HepG2 (cell line): Measurements from ENCODE around the gene BFSP1. TPM values are rescaled to one million over a fixed set of nuclear protein-coding genes. Genes with fewer than 3 reads are reported as not detected.

Experiments used
- ATAC-seq: fragments of 200-7000 bp; cut with Tn5 transposase; 3 replicates; pipeline ENCODE4 v1.9.1; 2020; ENCODE audit warnings: mild to moderate bottlenecking, moderate library complexity
- BruUV-seq: library from RNA; stranded (reverse); fragments of 400-500 nt; replicated peaks from 2 replicates; lab custom pipeline; 2021; lab: Mats Ljungman, UMichigan
- CTCF ChIA-PET: fragments of 300-600 bp; formaldehyde crosslinking; extraction: SDS; loops from one replicate; lab custom pipeline; 2021; ENCODE audit warnings: low total read pairs, inconsistent platforms, low intra/inter-chr PET ratio; lab: Yijun Ruan, JAX
- POLR2A ChIA-PET: fragments of 350-600 bp; sonication (Branson Sonifier 250); formaldehyde crosslinking; loops from one replicate; lab custom pipeline; 2020; ENCODE audit warnings: antibody characterized with exemption, inconsistent platforms; lab: Yijun Ruan, JAX
- DNase-seq: peaks from one replicate; pipeline ENCODE4 v3.0.0-alpha.2; 2015; ENCODE audit warnings: low spot score
- FAIRE-seq: peaks from 3 replicates; lab custom pipeline; 2011; peaks lifted over from hg19 to GRCh38; lab: Jason Lieb, UNC
- H2AFZ ChIP-seq: one replicate; pipeline ENCODE4 v1.6.1; 2011; ENCODE audit warnings: low read length, inconsistent platforms
- H3K27ac ChIP-seq: fragments of 300-600 bp; 3 replicates; pipeline ENCODE4 v1.8.0; 2011; ENCODE audit warnings: mixed run types, mild to moderate bottlenecking, mixed read lengths, low read length, inconsistent platforms; ENCODE audit not compliant: insufficient read depth; ENCODE audit errors: extremely low read length
- H3K27me3 ChIP-seq, 2 experiments: fragments of 200-600 bp in 1 of 2; 2 replicates in 1 of 2; 3 replicates in 1 of 2; pipeline versions ENCODE4 v1.6.0 to v1.8.0; 2011; ENCODE audit warnings: low read length in 2 of 2, mild to moderate bottlenecking in 2 of 2, moderate library complexity in 2 of 2, inconsistent platforms in 1 of 2; ENCODE audit not compliant: insufficient read depth in 2 of 2, control insufficient read depth in 1 of 2
- H3K36me3 ChIP-seq, 2 experiments: fragments of 200-600 bp in 1 of 2; replicated peaks in 1 of 2; 2 replicates in 1 of 2; 3 replicates in 1 of 2; pipeline versions ENCODE4 v1.5.1 to v1.8.0; 2011; ENCODE audit warnings: low read length in 2 of 2, inconsistent platforms in 1 of 2; ENCODE audit not compliant: insufficient read depth in 2 of 2, control insufficient read depth in 1 of 2
- H3K4me1 ChIP-seq: 2 replicates; pipeline ENCODE4 v1.5.1; 2012; ENCODE audit warnings: low read length, inconsistent platforms; ENCODE audit not compliant: insufficient read depth
- H3K4me2 ChIP-seq: 2 replicates; pipeline ENCODE4 v1.6.0; 2011; ENCODE audit warnings: low read depth, low read length, inconsistent platforms
- H3K4me3 ChIP-seq, 3 experiments: fragments of 200-600 bp in 1 of 3; sonication (generic), shearing (Covaris generic) in 1 of 3; replicated peaks in 1 of 3; 2 replicates each; pipeline ENCODE4 v1.5.1; 2011 to 2016; ENCODE audit warnings: low read length in 3 of 3, inconsistent platforms in 2 of 3, low read depth in 2 of 3, mild to moderate bottlenecking in 2 of 3, control low read depth in 1 of 3, mixed read lengths in 1 of 3; ENCODE audit not compliant: insufficient read depth in 1 of 3
- H3K79me2 ChIP-seq: one replicate; pipeline ENCODE4 v1.6.1; 2011; ENCODE audit warnings: low read length, inconsistent platforms; ENCODE audit not compliant: insufficient read depth
- H3K9ac ChIP-seq: 2 replicates; pipeline ENCODE4 v1.6.0; 2011; ENCODE audit warnings: mild to moderate bottlenecking, low read depth, low read length, inconsistent platforms; ENCODE audit not compliant: insufficient read depth
- H3K9me3 ChIP-seq: 2 replicates; pipeline ENCODE4 v1.5.1; 2012; ENCODE audit warnings: mild to moderate bottlenecking, low read length
- H4K20me1 ChIP-seq: 2 replicates; pipeline ENCODE4 v1.6.0; 2011; ENCODE audit warnings: inconsistent platforms, mild to moderate bottlenecking, low read length, moderate library complexity; ENCODE audit not compliant: insufficient read depth
- POLR2AphosphoS5 ChIP-seq: IDR thresholded peaks from 2 replicates; pipeline ENCODE4 v1.6.1; 2012; ENCODE audit warnings: low read depth, low read length
- RBM22 ChIP-seq: fragments of 200-400 bp; formaldehyde crosslinking; optimal IDR thresholded peaks from 2 replicates; pipeline ENCODE3; 2017; ENCODE audit warnings: mild to moderate bottlenecking, low read length, moderate library complexity
- SP5 ChIP-seq: IDR thresholded peaks from 2 replicates; pipeline ENCODE4 v1.6.1; 2016; ENCODE audit warnings: low read depth, borderline replicate concordance
- TBP ChIP-seq: sonication (generic); formaldehyde crosslinking; IDR thresholded peaks from 2 replicates; pipeline ENCODE4 v1.5.0; 2020; ENCODE audit warnings: missing genetic modification reagents
- TCF7 ChIP-seq: sonication (generic); IDR thresholded peaks from 2 replicates; pipeline ENCODE4 v1.6.1; 2016; ENCODE audit warnings: antibody characterized with exemption, low read depth
- TFAP4 ChIP-seq: sonication (generic); IDR thresholded peaks from 2 replicates; pipeline ENCODE4 v1.6.1; 2016; ENCODE audit warnings: low read depth, borderline replicate concordance
- XBP1 ChIP-seq: sonication (generic); formaldehyde crosslinking; IDR thresholded peaks from 2 replicates; pipeline ENCODE4 v1.5.0; 2020; ENCODE audit warnings: missing genetic modification reagents
- ZNF224 ChIP-seq: sonication (generic); formaldehyde crosslinking; IDR thresholded peaks from 2 replicates; pipeline ENCODE4 v1.5.0; 2020; ENCODE audit warnings: mild to moderate bottlenecking, missing genetic modification reagents
- ZNF275 ChIP-seq: sonication (generic); formaldehyde crosslinking; IDR thresholded peaks from 2 replicates; pipeline ENCODE4 v1.8.0; 2022; ENCODE audit warnings: missing genetic modification reagents, mild to moderate bottlenecking, inconsistent platforms, borderline replicate concordance
- ZNF335 ChIP-seq: sonication (generic); formaldehyde crosslinking; IDR thresholded peaks from 2 replicates; pipeline ENCODE4 v1.4.0; 2020; ENCODE audit warnings: missing genetic modification reagents
- WGBS: methylation state at CpG from one replicate; pipeline ENCODE4 v1.1.6; 2017; ENCODE audit warnings: low lambda C conversion rate; 5-methylcytosine and 5-hydroxymethylcytosine counted together
- in situ Hi-C: cut with HindIII; loops from 2 replicates; pipeline ENCODE4 v1.10.0; 2017; ENCODE audit warnings: low pct_unique_long_range_greater_than_20kb; ENCODE audit not compliant: extremely low pct_ligation_motif_present
- intact Hi-C: fragments of 100-400 bp; cut with micrococcal nuclease; formaldehyde crosslinking; loops from one replicate; pipeline ENCODE4 v1.10.0; 2022; ENCODE audit not compliant: unreplicated experiment
- polyA plus RNA-seq, 8 experiments: library from polyadenylated mRNA; depleted of rRNA in 3 of 8; stranded (reverse) in 7 of 8; unstranded in 1 of 8; fragments of >200 nt; fragmentation: Illumina TruSeq in 4 of 8; extraction: Trizol in 4 of 8; gene quantifications; 2 replicates each; pipeline versions ENCODE4 v1.2.1 to v1.2.3, GENCODE V29; 2011 to 2016; ENCODE audit warnings: low read depth in 4 of 8, missing spikeins in 1 of 8, mixed read lengths in 1 of 8; ENCODE audit not compliant: insufficient read depth in 1 of 8
- total RNA-seq, 5 experiments: library from RNA; depleted of rRNA; stranded (reverse); fragments of >200 nt; fragmentation: Illumina TruSeq; extraction: Trizol; gene quantifications; 2 replicates each; pipeline ENCODE4 v1.2.3, GENCODE V29; 2016; ENCODE audit warnings: low read depth in 1 of 5

The BFSP1 gene
- total and polyA plus RNA-seq, 2 of the 13 experiments (the other 11 are each of a cell fraction or from before 2014, with no cell fraction given) = 0.22 to 0.26 TPM

- H3K4me1 ChIP-seq = peaks cover 52% of the 10 kb centered on the region
- no peak overlapping the region for H2AFZ ChIP-seq
- H3K27ac ChIP-seq = peak overlapping the region; percentile 0
- peaks cover 8% of the 10 kb centered on the region; the same call in 1 of the 2 replicates for H4K20me1 ChIP-seq
- peak overlapping the region; percentile 96 for H3K4me2 ChIP-seq
- H3K79me2 ChIP-seq = peaks cover 55% of the 10 kb centered on the region
- H3K27me3 ChIP-seq = no peaks in the 10 kb centered on the region; a peak in 1 of 5 replicates
- TF ChIP-seq ZNF224 (no peak), ZNF335 (CRISPR knock-in tag) (0 out of 2 replicates have a peak, but pooled peaks have one; percentile 17)
- no peak for ATAC-seq
- in situ Hi-C loops = no loop called here
- ChIA-PET CTCF (no interaction called here), POLR2A (interaction anchor here (0.7 to 2.9 kb wide), 4 partner anchors 8 to 110 kb away, joined by 3 to 19 read pairs (median 3); partner anchors contain the start of gene RRBP1)
- H3K9ac ChIP-seq = no peak overlapping the region; the same call in 1 of the 2 replicates
- 56% methylated on average over 7 of the region's 7 CpGs for WGBS
- BruUV-seq = no TSS peak
- H3K4me3 ChIP-seq = peak overlapping the region in 1 of 3 experiments; percentile 86; a peak in 3 of 6 replicates
- no peaks in the 10 kb centered on the region for H3K36me3 ChIP-seq
- intact Hi-C loops = no loop called here
- DNase-seq = no peak
- peak; percentile 18 for FAIRE-seq
- H3K9me3 ChIP-seq = no peaks in the 10 kb centered on the region
Measured at GRCh38 chr20:17572034-17572638, 41.0 kb upstream of the BFSP1 start.

GRCh38 chr20:17571153-17571527, 40.0 kb upstream of the BFSP1 start:
- ChIA-PET CTCF (interaction anchor here (2.9 kb wide), 1 partner anchor 34 kb away, joined by 13 read pairs; no protein-coding TSS in a partner anchor), POLR2A (interaction anchor here (0.7 to 2.9 kb wide), 3 partner anchors 9 to 34 kb away, joined by 3 to 33 read pairs (median 19); no protein-coding TSS in a partner anchor)
- Histone ChIP-seq H3K4me3 (peak overlapping the region; percentile 86 to 100 (median 94); a peak in 5 of 6 replicates), H3K27me3 (no peaks in the 10 kb centered on the region; a peak in 1 of 5 replicates), H4K20me1 (peaks cover 8% of the 10 kb centered on the region; the same call in 1 of the 2 replicates), H3K36me3 (no peaks in the 10 kb centered on the region), H3K4me1 (peaks cover 46% of the 10 kb centered on the region), H3K9ac (peak overlapping the region; percentile 91; the same call in 1 of the 2 replicates), H3K79me2 (peaks cover 50% of the 10 kb centered on the region), H3K27ac (no peak overlapping the region), H3K4me2 (peak overlapping the region; percentile 96), H2AFZ (no peak overlapping the region), H3K9me3 (no peaks in the 10 kb centered on the region)
- FAIRE-seq (no peak), DNase-seq (no peak), ATAC-seq (no peak)
- no peak for TF ChIP-seq TBP
- TF ChIP-seq XBP1 (CRISPR knock-in tag) = no peak
- no peak for TF ChIP-seq POLR2AphosphoS5
- no peak for TF ChIP-seq TFAP4
- TF ChIP-seq ZNF275 (CRISPR knock-in tag) = no peak
- TF ChIP-seq SP5 (CRISPR knock-in tag) = 0 out of 2 replicates have a peak, but pooled peaks have one; percentile 3
- TF ChIP-seq RBM22 = no peak
- no peak for TF ChIP-seq TCF7
- no peak for TF ChIP-seq ZNF335 (CRISPR knock-in tag)
- no TSS peak for BruUV-seq
- WGBS = 48% methylated on average over 6 of the region's 6 CpGs
- intact Hi-C loops = loop anchor here (2.0 kb wide), 1 partner anchor 34 kb away; no protein-coding TSS in a partner anchor
- in situ Hi-C loops = no loop called here
